ENCODE measurements around the gene ZMAT2. TPM values are rescaled to one million over a fixed set of nuclear protein-coding genes. Genes with fewer than 3 reads are reported as not detected.
A peak's percentile ranks its signal among the peaks of the same experiment; 100 is the strongest.
"Not testable (repeated sequence)": the region's sequence is repeated elsewhere in the genome, so short reads cannot be mapped to it uniquely, and the experiment has no call there.

The ZMAT2 gene, protein sequence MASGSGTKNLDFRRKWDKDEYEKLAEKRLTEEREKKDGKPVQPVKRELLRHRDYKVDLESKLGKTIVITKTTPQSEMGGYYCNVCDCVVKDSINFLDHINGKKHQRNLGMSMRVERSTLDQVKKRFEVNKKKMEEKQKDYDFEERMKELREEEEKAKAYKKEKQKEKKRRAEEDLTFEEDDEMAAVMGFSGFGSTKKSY
- total RNA-seq (2022), result 75.9 and 83.3 TPM in 2 replicates
- Bru-seq, nascent RNA, result percentile 96 among the genes with signal in this experiment
- BruChase-seq, experiment 1, labeled RNA remaining after a 6-hour chase, result percentile 98 among the genes with signal in this experiment
- percentile 96 among the genes with signal in this experiment for BruChase-seq, experiment 2, labeled RNA remaining after a 2-hour chase
- long read RNA-seq, transcript ZMAT2-201 (6 exons, 1,647 nt), result major isoform, 10 of 24 reads
- long read RNA-seq, partial matches to known transcripts, result 13 of 24 reads
- long read RNA-seq, other reads (novel, unspliced or antisense), result 1 of 24 reads

GRCh38 chr5:140700177-140701144 is at the start of gene ZMAT2:
TSS of gene ZMAT2 (plus strand) at chr5:140700447. CDS start at chr5:140700461, 14 bp downstream.
- CTCF ChIA-PET, result interaction anchor here (0.6 to 1.8 kb wide), 7 partner anchors 9 to 1116 kb away, joined by 3 to 12 read pairs (median 4); partner anchors contain the start of genes HARS1, HARS2, IK and NDUFA2
- Mint-ChIP-seq H3K9me3 (ENCODE audit: low read depth, unreplicated experiment) (no peaks in the 10 kb centered on the region), H3K27me3 (ENCODE audit: unreplicated experiment) (no peaks in the 10 kb centered on the region), H3K36me3 (ENCODE audit: insufficient read depth, unreplicated experiment) (peaks cover 91% of the 10 kb centered on the region), H3K27ac (ENCODE audit: unreplicated experiment) (peak within 1 kb of the TSS; percentile 95), H3K4me1 (ENCODE audit: low read depth, unreplicated experiment) (peaks cover 24% of the 10 kb centered on the region), H3K4me3 (ENCODE audit: low read depth, unreplicated experiment) (peak within 1 kb of the TSS; percentile 88)
- intact Hi-C loops (cut with micrococcal nuclease; ENCODE audit: unreplicated experiment), result loop anchor here (1.0 kb wide), 1 partner anchor 20 kb away; no protein-coding TSS in a partner anchor
- no peak for TF ChIP-seq CTCF (IDR thresholded peaks at IDR 0.05; ENCODE audit: unreplicated experiment)
- BruUV-seq (replicated peaks), result TSS peak; percentile 39
- peak; percentile 94 for DNase-seq

- TF ChIP-seq CTCF (IDR thresholded peaks at IDR 0.05; ENCODE audit: unreplicated experiment), result no peak
- Mint-ChIP-seq H3K27me3 (ENCODE audit: unreplicated experiment) (no peaks in the 10 kb centered on the region), H3K4me3 (ENCODE audit: low read depth, unreplicated experiment) (no peak overlapping the region), H3K9me3 (ENCODE audit: low read depth, unreplicated experiment) (no peaks in the 10 kb centered on the region), H3K4me1 (ENCODE audit: low read depth, unreplicated experiment) (peaks cover 7% of the 10 kb centered on the region), H3K27ac (ENCODE audit: unreplicated experiment) (no peak overlapping the region), H3K36me3 (ENCODE audit: insufficient read depth, unreplicated experiment) (peaks cover 58% of the 10 kb centered on the region)
- intact Hi-C loops (cut with micrococcal nuclease; ENCODE audit: unreplicated experiment), result no loop called here
- no TSS peak for BruUV-seq (replicated peaks)
- no peak for DNase-seq
- CTCF ChIA-PET, result interaction anchor here (2.2 kb wide), 1 partner anchor 11 kb away, joined by 4 read pairs; the partner anchor contains the start of genes IK and NDUFA2
These were observed 41.4 kb upstream of the ZMAT2 start for GRCh38 chr5:140658870-140659269.

DNA sequence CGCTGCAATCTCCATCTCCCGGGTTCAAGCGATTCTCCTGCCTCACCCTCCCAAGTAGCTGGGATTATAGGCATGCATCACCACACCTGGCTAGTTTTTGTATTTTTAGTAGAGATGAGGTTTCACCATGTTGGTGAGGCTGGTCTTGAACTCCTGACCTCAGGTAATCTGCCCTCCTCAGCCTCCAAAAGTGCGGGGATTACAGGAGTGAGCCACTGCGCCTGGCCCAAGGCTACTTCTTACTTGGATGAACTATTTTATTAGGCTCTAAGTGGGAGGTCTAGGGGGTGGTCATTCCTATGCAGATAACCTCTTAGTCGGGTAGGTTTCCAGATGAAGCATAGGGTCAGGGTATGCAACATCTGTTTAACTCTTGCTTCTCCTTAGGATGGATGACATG is 39.9 kb upstream of the ZMAT2 start:
- not testable (repeated sequence) for BruUV-seq (replicated peaks)
- H3K36me3 Mint-ChIP-seq (ENCODE audit: insufficient read depth, unreplicated experiment), result peaks cover 62% of the 10 kb centered on the region

DNA sequence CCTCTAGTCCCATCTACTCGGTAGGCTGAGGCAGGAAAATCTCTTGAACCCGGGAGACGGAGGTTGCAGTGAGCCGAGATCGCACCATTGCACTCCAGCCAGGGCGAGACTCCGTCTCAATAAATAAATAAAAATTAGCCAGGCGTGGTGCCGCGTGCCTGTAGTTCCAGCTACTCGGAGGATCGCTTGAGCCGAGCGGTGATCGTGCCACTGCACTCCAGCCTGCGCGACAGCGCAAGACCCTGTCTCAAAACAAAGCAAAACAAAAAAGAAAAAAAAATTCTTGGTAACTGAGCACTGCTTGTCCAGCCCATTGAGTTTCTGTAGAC is 36.3 kb upstream of the ZMAT2 start:
- Mint-ChIP-seq H3K4me3 (ENCODE audit: low read depth, unreplicated experiment) (peak overlapping the region; percentile 100), H3K27ac (ENCODE audit: unreplicated experiment) (peak overlapping the region; percentile 91), H3K9me3 (ENCODE audit: low read depth, unreplicated experiment) (peaks cover 3% of the 10 kb centered on the region), H3K27me3 (ENCODE audit: unreplicated experiment) (no peaks in the 10 kb centered on the region), H3K4me1 (ENCODE audit: low read depth, unreplicated experiment) (peaks cover 24% of the 10 kb centered on the region), H3K36me3 (ENCODE audit: insufficient read depth, unreplicated experiment) (peaks cover 69% of the 10 kb centered on the region)
- no TSS peak for BruUV-seq (replicated peaks)
- intact Hi-C loops (cut with micrococcal nuclease; ENCODE audit: unreplicated experiment), result loop anchor here (1.0 to 2.0 kb wide), 2 partner anchors 27 to 55 kb away; partner anchors contain the start of genes HARS1 and HARS2
- no peak for TF ChIP-seq CTCF (IDR thresholded peaks at IDR 0.05; ENCODE audit: unreplicated experiment)
- CTCF ChIA-PET, result interaction anchor here (1.7 kb wide), 1 partner anchor 17 kb away, joined by 4 read pairs; the partner anchor contains the start of genes IK and NDUFA2
- no peak for DNase-seq

More for the DNA sequence above, 39.9 kb upstream of the ZMAT2 start:
- H3K9me3 Mint-ChIP-seq (ENCODE audit: low read depth, unreplicated experiment); CTCF ChIA-PET; intact Hi-C loops (cut with micrococcal nuclease; ENCODE audit: unreplicated experiment); DNase-seq; H3K4me1 Mint-ChIP-seq (ENCODE audit: low read depth, unreplicated experiment); H3K27ac Mint-ChIP-seq (ENCODE audit: unreplicated experiment); H3K4me3 Mint-ChIP-seq (ENCODE audit: low read depth, unreplicated experiment); H3K27me3 Mint-ChIP-seq (ENCODE audit: unreplicated experiment): not testable (repeated sequence)

Data from Calu3 (cell line).